Measurements from ENCODE around the gene MCF2L2.

GRCh38 chr3:183437666-183438564 lies 9.5 kb upstream of the MCF2L2 start:
- TF ChIP-seq CTCF (conservative IDR thresholded peaks at IDR 0.05) (no peak), EZH2 (IDR thresholded peaks at IDR 0.05; ENCODE audit: low read depth) (no peak)
